Peyer's patch (tissue), 4 donors: ENCODE data around the gene EFNA4. TPM values are rescaled to one million over a fixed set of nuclear protein-coding genes. Genes with fewer than 3 reads are reported as not detected.

Experiments
- DNase-seq, 3 donors: peaks; one replicate each; pipeline ENCODE4 v3.0.0-alpha.2; 2017 to 2019
- H3K27ac ChIP-seq, 4 donors: fragments of 200-600 bp; sonication (generic); one replicate each; pipeline ENCODE4 v1.5.1; 2016 to 2019
- H3K27me3 ChIP-seq, 2 donors: fragments of 200-600 bp; sonication (generic); one replicate each; pipeline ENCODE4 v1.5.1; 2019
- H3K36me3 ChIP-seq, 3 donors: fragments of 200-600 bp; sonication (generic); one replicate each; pipeline ENCODE4 v1.5.1; 2016 to 2019
- H3K4me1 ChIP-seq, 4 donors: fragments of 200-600 bp; sonication (generic); one replicate each; pipeline ENCODE4 v1.5.1; 2016 to 2019
- H3K4me3 ChIP-seq, 4 donors: fragments of 200-600 bp; sonication (generic); 1 replicate in 3 of 4; 2 replicates in 1 of 4; pipeline ENCODE4 v1.5.1; 2016 to 2019; ENCODE audit warnings: mild to moderate bottlenecking in 1 of 4
- H3K9me3 ChIP-seq, 4 donors: fragments of 200-600 bp; sonication (generic); one replicate each; pipeline ENCODE4 v1.5.1; 2016 to 2019; ENCODE audit warnings: mild to moderate bottlenecking in 1 of 4
- CTCF ChIP-seq, 6 experiments: fragments of 450-650 bp in 4 of 6; fragments of 200-600 bp in 2 of 6; sonication (generic) in 1 of 6; IDR thresholded peaks; one replicate each; pipeline ENCODE4 v1.5.1; 2017 to 2019; ENCODE audit warnings: antibody characterized with exemption in 6 of 6, mild to moderate bottlenecking in 3 of 6, moderate library complexity in 1 of 6
- POLR2A ChIP-seq, 2 donors: fragments of 450-650 bp; IDR thresholded peaks; one replicate each; pipeline ENCODE4 v1.5.1; 2017; ENCODE audit warnings: antibody characterized with exemption in 2 of 2, mild to moderate bottlenecking in 2 of 2, moderate library complexity in 2 of 2
- total RNA-seq, 4 donors: library from RNA; depleted of rRNA; stranded (reverse); fragments of >200 nt; gene quantifications; one replicate each; pipeline ENCODE4 v1.1.0, GENCODE V29; 2016

EFNA4 gene
- total RNA-seq, 4 donors from 2014 or later: 2.5 to 39.6 (median 18.2) TPM

GRCh38 chr1:155022136-155022926 lies 41.2 kb upstream of the EFNA4 start:
- Histone ChIP-seq H3K36me3 (peaks cover 0 to 12% (median 0%) of the 10 kb centered on the region in 3 donors), H3K4me3 (no peak overlapping the region), H3K9me3 (no peaks in the 10 kb centered on the region), H3K4me1 (peaks cover 0 to 17% (median 9%) of the 10 kb centered on the region in 4 donors), H3K27ac (peak overlapping the region in 2 of 4 donors; percentile 52 to 72), H3K27me3 (no peaks in the 10 kb centered on the region)
- no peak for DNase-seq
- TF ChIP-seq POLR2A (IDR thresholded peaks at IDR 0.05): no peak
- TF ChIP-seq CTCF (IDR thresholded peaks at IDR 0.05): no peak

GRCh38 chr1:155022927-155023236 lies 40.7 kb upstream of the EFNA4 start:
- Histone ChIP-seq H3K4me3 (no peak overlapping the region), H3K9me3 (no peaks in the 10 kb centered on the region), H3K36me3 (peaks cover 0 to 9% (median 0%) of the 10 kb centered on the region in 3 donors), H3K4me1 (peaks cover 0 to 13% (median 4%) of the 10 kb centered on the region in 4 donors), H3K27ac (peak overlapping the region in 2 of 4 donors; percentile 52 to 72), H3K27me3 (no peaks in the 10 kb centered on the region)
- TF ChIP-seq POLR2A (IDR thresholded peaks at IDR 0.05): peak in 1 of 2 donors; percentile 19
- no peak for TF ChIP-seq CTCF (IDR thresholded peaks at IDR 0.05)
- DNase-seq: peak in 2 of 3 donors; percentile 70 to 72

GRCh38 chr1:155023627-155024026 lies 39.9 kb upstream of the EFNA4 start:
- DNase-seq: no peak

DNA sequence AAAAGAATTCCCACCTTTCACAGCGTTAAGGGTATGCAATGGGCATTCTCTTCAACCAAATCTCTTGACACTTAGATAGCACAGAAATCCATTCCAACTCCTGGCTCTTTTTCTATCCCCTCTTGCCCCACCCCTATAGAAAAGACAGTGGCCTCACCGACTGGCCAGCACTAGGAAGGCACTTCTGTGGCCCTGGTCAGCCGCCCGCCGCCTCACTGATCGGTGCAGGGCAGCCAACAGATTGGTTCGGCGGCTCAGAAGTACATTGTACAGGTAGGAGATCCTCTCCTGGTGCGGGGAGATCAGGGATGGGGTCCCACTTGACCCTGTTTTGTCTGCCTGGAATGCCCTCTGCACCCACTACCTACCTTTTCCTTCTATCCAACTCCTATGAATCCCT lies 39.2 kb upstream of the EFNA4 start:
- no peaks in the 10 kb centered on the region for H3K36me3 ChIP-seq
- H3K4me3 ChIP-seq: no peak overlapping the region
- peaks cover 0 to 5% (median 0%) of the 10 kb centered on the region in 4 donors for H3K4me1 ChIP-seq
- no peak for TF ChIP-seq POLR2A (IDR thresholded peaks at IDR 0.05)
- no peak for DNase-seq
- H3K27me3 ChIP-seq: no peaks in the 10 kb centered on the region
- no peak overlapping the region for H3K27ac ChIP-seq
- no peaks in the 10 kb centered on the region for H3K9me3 ChIP-seq

More at GRCh38 chr1:155023627-155024026, 39.9 kb upstream of the EFNA4 start:
- peaks cover 0 to 2% (median 0%) of the 10 kb centered on the region in 3 donors for H3K36me3 ChIP-seq
- no peaks in the 10 kb centered on the region for H3K27me3 ChIP-seq
- peaks cover 0 to 6% (median 0%) of the 10 kb centered on the region in 4 donors for H3K4me1 ChIP-seq
- TF ChIP-seq POLR2A (IDR thresholded peaks at IDR 0.05): no peak
- TF ChIP-seq CTCF (IDR thresholded peaks at IDR 0.05): no peak
- peak overlapping the region in 1 of 4 donors; percentile 72 for H3K27ac ChIP-seq
- H3K9me3 ChIP-seq: no peaks in the 10 kb centered on the region
- H3K4me3 ChIP-seq: no peak overlapping the region

DNA sequence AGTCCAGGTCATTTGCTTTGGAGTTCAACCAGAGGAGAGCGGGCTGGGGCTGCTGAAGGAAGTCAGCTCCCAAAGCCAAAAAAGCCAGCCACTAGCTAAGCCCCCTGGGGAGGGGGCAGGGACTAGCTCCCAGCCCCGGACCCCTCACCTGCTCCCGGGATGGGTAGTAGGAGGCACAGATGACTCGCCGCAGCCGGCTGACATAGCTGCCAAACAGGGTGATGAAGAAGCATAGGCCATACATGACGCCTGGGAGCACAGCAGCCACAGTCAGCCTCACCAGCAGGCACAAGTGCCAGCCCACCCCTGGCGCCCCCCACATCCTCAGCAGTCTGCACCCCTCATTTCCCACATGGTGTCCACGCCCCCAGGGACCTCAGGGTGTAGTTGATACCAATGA lies 37.4 kb upstream of the EFNA4 start:
- Histone ChIP-seq H3K9me3 (no peaks in the 10 kb centered on the region), H3K36me3 (no peaks in the 10 kb centered on the region), H3K27ac (no peak overlapping the region), H3K4me3 (no peak overlapping the region), H3K4me1 (peaks cover 0 to 5% (median 0%) of the 10 kb centered on the region in 4 donors), H3K27me3 (no peaks in the 10 kb centered on the region)
- TF ChIP-seq CTCF (IDR thresholded peaks at IDR 0.05): no peak
- TF ChIP-seq POLR2A (IDR thresholded peaks at IDR 0.05): no peak
- no peak for DNase-seq

- Histone ChIP-seq H3K9me3 (no peaks in the 10 kb centered on the region), H3K27ac (no peak overlapping the region), H3K36me3 (no peaks in the 10 kb centered on the region), H3K27me3 (no peaks in the 10 kb centered on the region), H3K4me3 (no peak overlapping the region), H3K4me1 (peaks cover 0 to 5% (median 0%) of the 10 kb centered on the region in 4 donors)
- DNase-seq: no peak
- no peak for TF ChIP-seq CTCF (IDR thresholded peaks at IDR 0.05)
- no peak for TF ChIP-seq POLR2A (IDR thresholded peaks at IDR 0.05)
Measured at GRCh38 chr1:155026588-155026987, 37.0 kb upstream of the EFNA4 start.
